Measurements from ENCODE around the gene ATG16L2. TPM values are rescaled to one million over a fixed set of nuclear protein-coding genes. Genes with fewer than 3 reads are reported as not detected.
"Not testable (repeated sequence)": the region's sequence is repeated elsewhere in the genome, so short reads cannot be mapped to it uniquely, and the experiment has no call there.

ATG16L2 gene
- total RNA-seq, 4 donors from 2014 or later = 21.7 to 46.5 (median 26.4) TPM

DNA sequence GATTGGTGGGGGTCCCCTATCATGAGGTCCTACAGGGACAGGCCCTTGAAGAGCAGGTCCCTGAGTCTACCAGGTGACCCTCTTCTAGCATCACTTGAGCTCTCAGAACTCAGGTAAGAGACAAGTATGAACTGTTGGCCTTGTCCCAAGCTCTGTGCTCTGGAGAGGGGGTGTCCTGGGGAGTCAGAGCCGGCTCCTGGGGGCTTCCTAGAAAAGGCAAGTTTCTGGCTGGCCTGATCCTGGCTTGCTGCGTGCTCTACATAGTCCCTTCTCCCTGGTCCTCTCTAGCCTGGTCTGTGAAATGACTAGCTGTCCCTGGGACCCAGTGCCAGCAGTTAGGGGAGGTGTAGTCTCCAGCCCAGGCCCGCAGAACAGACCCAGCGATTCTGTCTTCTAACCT lies 11.4 kb downstream of the ATG16L2 start:
- TF ChIP-seq POLR2A (IDR thresholded peaks at IDR 0.05) = no peak
- TF ChIP-seq, protein P1, sequence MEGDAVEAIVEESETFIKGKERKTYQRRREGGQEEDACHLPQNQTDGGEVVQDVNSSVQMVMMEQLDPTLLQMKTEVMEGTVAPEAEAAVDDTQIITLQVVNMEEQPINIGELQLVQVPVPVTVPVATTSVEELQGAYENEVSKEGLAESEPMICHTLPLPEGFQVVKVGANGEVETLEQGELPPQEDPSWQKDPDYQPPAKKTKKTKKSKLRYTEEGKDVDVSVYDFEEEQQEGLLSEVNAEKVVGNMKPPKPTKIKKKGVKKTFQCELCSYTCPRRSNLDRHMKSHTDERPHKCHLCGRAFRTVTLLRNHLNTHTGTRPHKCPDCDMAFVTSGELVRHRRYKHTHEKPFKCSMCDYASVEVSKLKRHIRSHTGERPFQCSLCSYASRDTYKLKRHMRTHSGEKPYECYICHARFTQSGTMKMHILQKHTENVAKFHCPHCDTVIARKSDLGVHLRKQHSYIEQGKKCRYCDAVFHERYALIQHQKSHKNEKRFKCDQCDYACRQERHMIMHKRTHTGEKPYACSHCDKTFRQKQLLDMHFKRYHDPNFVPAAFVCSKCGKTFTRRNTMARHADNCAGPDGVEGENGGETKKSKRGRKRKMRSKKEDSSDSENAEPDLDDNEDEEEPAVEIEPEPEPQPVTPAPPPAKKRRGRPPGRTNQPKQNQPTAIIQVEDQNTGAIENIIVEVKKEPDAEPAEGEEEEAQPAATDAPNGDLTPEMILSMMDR (IDR thresholded peaks at IDR 0.05) = no peak
- no peak overlapping the region for H3K4me3 ChIP-seq
- no peak overlapping the region for H3K27ac ChIP-seq
- no peaks in the 10 kb centered on the region for H3K9me3 ChIP-seq
- peaks cover 12 to 30% (median 16%) of the 10 kb centered on the region in 3 donors for H3K4me1 ChIP-seq
- intact Hi-C loops (cut with DNase I) = no loop called here
- no peaks in the 10 kb centered on the region for H3K27me3 ChIP-seq
- no peak for DNase-seq
- WGBS, 2 donors = 56% methylated on average over 2 of the region's 4 CpGs; no CpG with 5 or more reads in 1 of the 2 donors
- H3K36me3 ChIP-seq = peaks cover 0 to 80% (median 4%) of the 10 kb centered on the region in 3 donors

DNA sequence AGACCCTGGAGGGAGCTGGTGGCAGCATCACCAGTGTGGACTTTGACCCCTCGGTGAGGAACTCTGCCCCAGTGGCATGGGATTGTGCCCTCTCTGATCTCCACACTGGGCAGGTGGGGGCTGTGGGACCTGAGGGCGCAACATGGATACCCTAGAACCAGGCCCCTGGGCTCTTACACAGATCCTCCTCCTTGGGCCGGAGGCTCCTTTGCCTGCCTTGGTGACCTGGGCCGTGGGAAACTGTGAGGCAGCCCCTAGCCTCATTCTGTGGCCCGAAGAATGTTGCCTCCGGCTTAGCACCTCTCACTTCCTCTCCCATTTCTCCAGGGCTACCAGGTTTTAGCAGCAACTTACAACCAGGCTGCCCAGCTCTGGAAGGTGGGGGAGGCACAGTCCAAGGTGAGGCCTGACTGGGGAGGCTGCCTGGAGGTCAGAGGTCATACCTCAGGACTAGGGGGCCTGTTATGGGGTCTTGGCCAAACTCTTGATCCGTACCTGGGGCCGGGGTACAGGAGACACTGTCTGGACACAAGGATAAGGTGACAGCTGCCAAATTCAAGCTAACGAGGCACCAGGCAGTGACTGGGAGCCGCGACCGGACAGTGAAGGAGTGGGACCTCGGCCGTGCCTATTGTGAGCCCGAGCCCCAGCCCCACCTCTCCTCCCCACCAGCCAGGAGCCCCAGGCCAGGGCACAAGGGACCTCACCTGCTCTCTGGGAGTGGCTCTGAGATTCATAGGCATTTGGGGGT lies 12.2 kb downstream of the ATG16L2 start:
- Histone ChIP-seq H3K9me3 (no peaks in the 10 kb centered on the region), H3K27me3 (no peaks in the 10 kb centered on the region), H3K36me3 (peaks cover 0 to 83% (median 4%) of the 10 kb centered on the region in 3 donors), H3K4me1 (peaks cover 5 to 27% (median 9%) of the 10 kb centered on the region in 3 donors), H3K27ac (no peak overlapping the region), H3K4me3 (no peak overlapping the region)
- intact Hi-C loops (cut with DNase I) = no loop called here
- TF ChIP-seq, protein P1 (IDR thresholded peaks at IDR 0.05) = no peak
- no peak for TF ChIP-seq POLR2A (IDR thresholded peaks at IDR 0.05)
- WGBS, 2 donors = 88 to 96% methylated on average over 6 to 8 of the region's 15 CpGs
- no peak for DNase-seq

DNA sequence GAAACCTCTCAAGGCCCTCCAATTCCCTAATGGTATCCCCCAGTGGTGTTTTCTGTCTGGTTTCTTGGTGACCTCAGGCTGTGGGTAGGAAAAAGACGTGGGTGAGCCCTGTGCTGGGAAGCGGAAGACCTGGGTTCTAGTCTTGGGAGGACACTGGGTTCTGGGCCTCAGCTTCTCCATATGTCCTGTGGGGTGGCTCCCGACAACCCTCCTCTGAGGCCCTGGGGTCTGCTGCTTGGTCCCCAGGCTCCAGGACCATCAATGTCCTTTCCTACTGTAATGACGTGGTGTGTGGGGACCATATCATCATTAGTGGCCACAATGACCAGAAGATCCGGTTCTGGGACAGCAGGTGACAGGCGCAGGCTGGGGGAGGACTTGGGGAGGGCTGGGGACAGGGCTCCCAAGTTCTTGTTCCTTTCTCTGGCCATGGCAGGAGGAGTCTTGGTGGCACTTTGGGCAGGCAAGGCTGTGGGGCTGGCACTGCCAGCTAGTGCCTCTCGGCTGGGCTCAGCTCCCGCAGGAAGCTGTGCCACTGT lies 12.8 kb downstream of the ATG16L2 start:
- intact Hi-C loops (cut with DNase I) = no loop called here
- Histone ChIP-seq H3K9me3 (no peaks in the 10 kb centered on the region), H3K27ac (peak overlapping the region in 1 of 4 donors; percentile 44), H3K4me3 (no peak overlapping the region), H3K4me1 (peaks cover 6 to 27% (median 9%) of the 10 kb centered on the region in 3 donors), H3K27me3 (no peaks in the 10 kb centered on the region), H3K36me3 (peaks cover 0 to 83% (median 4%) of the 10 kb centered on the region in 3 donors)
- whole genome bisulfite sequencing, 2 donors = 74 to 83% methylated on average over 1 to 7 of the region's 8 CpGs
- TF ChIP-seq POLR2A (IDR thresholded peaks at IDR 0.05) = no peak
- no peak for DNase-seq

DNA sequence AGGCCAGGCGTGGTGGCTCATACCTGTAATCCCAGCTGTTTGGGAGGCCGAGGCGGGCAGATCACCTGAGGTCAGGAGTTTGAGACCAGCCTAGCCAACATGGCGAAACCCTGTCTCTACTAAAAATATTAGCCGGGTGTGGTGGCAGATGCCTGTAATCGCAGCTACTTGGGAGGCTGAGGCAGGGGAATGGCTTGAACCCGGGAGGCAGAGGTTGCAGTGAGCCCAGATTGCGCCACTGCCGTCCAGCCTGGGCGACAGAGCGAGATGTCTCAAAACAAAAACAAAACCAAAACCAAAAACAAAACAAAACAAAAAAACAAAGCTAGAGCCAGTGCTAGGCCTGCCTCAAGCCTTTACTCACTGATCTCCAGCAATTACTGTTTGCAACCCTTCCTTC lies 13.4 kb downstream of the ATG16L2 start:
- 75 to 76% methylated on average over 10 to 11 of the region's 11 CpGs for WGBS, 2 donors
- H3K9me3 ChIP-seq; DNase-seq; H3K27me3 ChIP-seq; intact Hi-C loops (cut with DNase I); H3K4me3 ChIP-seq: not testable (repeated sequence)
- Histone ChIP-seq H3K36me3 (peaks cover 0 to 79% (median 4%) of the 10 kb centered on the region in 3 donors), H3K27ac (peak overlapping the region in 2 of 4 donors; percentile 44 to 63), H3K4me1 (peaks cover 6 to 27% (median 13%) of the 10 kb centered on the region in 3 donors)

DNA sequence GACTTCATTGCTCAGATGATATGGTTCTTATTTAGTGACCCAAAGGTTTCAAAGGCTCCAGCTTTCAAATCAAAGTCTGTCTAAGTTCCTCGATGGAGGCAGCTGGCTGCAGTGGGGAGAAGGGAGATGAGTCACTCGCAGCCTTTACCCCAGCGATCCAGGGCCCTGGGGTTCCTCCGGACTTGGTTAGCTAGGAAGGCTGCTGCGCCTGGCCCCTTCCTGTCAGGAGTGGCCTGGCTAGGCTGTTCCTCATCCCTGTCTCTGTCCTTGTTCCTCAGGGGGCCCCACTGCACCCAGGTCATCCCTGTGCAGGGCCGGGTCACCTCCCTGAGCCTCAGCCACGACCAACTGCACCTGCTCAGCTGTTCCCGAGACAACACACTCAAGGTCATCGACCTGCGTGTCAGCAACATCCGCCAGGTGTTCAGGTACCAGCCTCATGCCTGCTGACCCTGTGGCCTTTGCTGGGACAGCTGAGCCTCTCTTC lies 13.9 kb downstream of the ATG16L2 start:
- Histone ChIP-seq H3K4me3 (no peak overlapping the region), H3K36me3 (peaks cover 0 to 75% (median 4%) of the 10 kb centered on the region in 3 donors), H3K27me3 (no peaks in the 10 kb centered on the region), H3K9me3 (no peaks in the 10 kb centered on the region), H3K27ac (peak overlapping the region in 2 of 4 donors; percentile 44 to 63), H3K4me1 (peaks cover 6 to 31% (median 16%) of the 10 kb centered on the region in 3 donors)
- TF ChIP-seq, protein P1 (IDR thresholded peaks at IDR 0.05) = no peak
- TF ChIP-seq POLR2A (IDR thresholded peaks at IDR 0.05) = no peak
- 52 to 68% methylated on average over 8 of the region's 11 CpGs for WGBS, 2 donors
- intact Hi-C loops (cut with DNase I) = no loop called here
- no peak for DNase-seq

DNA sequence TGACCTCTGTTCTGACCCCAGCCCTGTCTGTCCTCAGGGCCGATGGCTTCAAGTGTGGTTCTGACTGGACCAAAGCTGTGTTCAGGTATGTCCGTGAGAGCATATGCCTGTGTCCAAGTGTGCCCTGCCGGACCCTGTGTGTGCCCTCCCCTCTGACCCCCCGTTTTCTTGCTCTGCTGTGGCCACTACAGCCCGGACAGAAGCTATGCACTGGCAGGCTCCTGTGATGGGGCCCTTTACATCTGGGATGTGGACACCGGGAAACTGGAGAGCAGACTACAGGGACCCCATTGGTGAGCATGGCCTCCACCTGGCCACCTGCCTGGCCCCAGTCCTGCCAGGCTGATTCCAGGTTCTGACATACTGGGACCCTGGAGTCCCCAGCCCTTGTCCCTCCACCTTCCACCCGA lies 14.5 kb downstream of the ATG16L2 start:
- H3K4me3 ChIP-seq = no peak overlapping the region
- H3K27me3 ChIP-seq = no peaks in the 10 kb centered on the region
- H3K27ac ChIP-seq = peak overlapping the region in 2 of 4 donors; percentile 44 to 63
- peaks cover 6 to 36% (median 22%) of the 10 kb centered on the region in 3 donors for H3K4me1 ChIP-seq
- TF ChIP-seq POLR2A (IDR thresholded peaks at IDR 0.05) = no peak
- TF ChIP-seq, protein P1 (IDR thresholded peaks at IDR 0.05) = no peak
- intact Hi-C loops (cut with DNase I) = no loop called here
- H3K9me3 ChIP-seq = no peaks in the 10 kb centered on the region
- 100% methylated on average over 4 of the region's 7 CpGs; no CpG with 5 or more reads in 1 of the 2 donors for WGBS, 2 donors
- DNase-seq = no peak
- H3K36me3 ChIP-seq = peaks cover 0 to 69% (median 4%) of the 10 kb centered on the region in 3 donors

Measured in esophagus squamous epithelium (tissue), 5 donors.